Immature natural killer cell (primary cell): ENCODE measurements around the gene NUPR1. TPM values are rescaled to one million over a fixed set of nuclear protein-coding genes. Genes with fewer than 3 reads are reported as not detected.
"Not testable (repeated sequence)": the region's sequence is repeated elsewhere in the genome, so short reads cannot be mapped to it uniquely, and the experiment has no call there.

ENCODE experiments used
- DNase-seq, 3 donors: peaks; one replicate each; pipeline ENCODE4 v3.0.0; 2022; ENCODE audit warnings: mixed read lengths in 1 of 3
- H3K27ac Mint-ChIP-seq, 6 donors: one replicate each; pipeline ENCODE4 v1.8.0; 2020; ENCODE audit warnings: mixed read lengths in 6 of 6, mild to moderate bottlenecking in 5 of 6, inconsistent platforms in 4 of 6, moderate library complexity in 3 of 6
- H3K27me3 Mint-ChIP-seq, 3 donors: one replicate each; pipeline ENCODE4 v1.8.0; 2020 to 2021; ENCODE audit warnings: low read depth in 3 of 3, mild to moderate bottlenecking in 3 of 3, mixed read lengths in 3 of 3, moderate library complexity in 3 of 3, inconsistent platforms in 1 of 3
- H3K36me3 Mint-ChIP-seq, 3 donors: one replicate each; pipeline ENCODE4 v1.8.0; 2020; ENCODE audit warnings: mixed read lengths in 3 of 3, inconsistent platforms in 2 of 3, mild to moderate bottlenecking in 2 of 3
- H3K4me1 Mint-ChIP-seq, 2 donors: one replicate each; pipeline ENCODE4 v1.8.0; 2020; ENCODE audit warnings: inconsistent platforms in 2 of 2, mild to moderate bottlenecking in 2 of 2, mixed read lengths in 2 of 2, moderate library complexity in 1 of 2
- H3K4me3 Mint-ChIP-seq, 5 donors: one replicate each; pipeline ENCODE4 v1.8.0; 2020; ENCODE audit warnings: mild to moderate bottlenecking in 5 of 5, mixed read lengths in 5 of 5, inconsistent platforms in 3 of 5, moderate library complexity in 3 of 5
- H3K9me3 Mint-ChIP-seq, 6 donors: one replicate each; pipeline ENCODE4 v1.8.0; 2020; ENCODE audit warnings: mild to moderate bottlenecking in 6 of 6, mixed read lengths in 6 of 6, inconsistent platforms in 4 of 6, moderate library complexity in 3 of 6
- polyA plus RNA-seq, 3 donors: library from polyadenylated mRNA; unstranded; fragments of 300-500 nt; fragmentation: Illumina TruSeq; gene quantifications; one replicate each; pipeline ENCODE4 v1.2.3, GENCODE V29; 2021

Gene NUPR1
- polyA plus RNA-seq, 3 donors from 2014 or later, result not detected

DNA sequence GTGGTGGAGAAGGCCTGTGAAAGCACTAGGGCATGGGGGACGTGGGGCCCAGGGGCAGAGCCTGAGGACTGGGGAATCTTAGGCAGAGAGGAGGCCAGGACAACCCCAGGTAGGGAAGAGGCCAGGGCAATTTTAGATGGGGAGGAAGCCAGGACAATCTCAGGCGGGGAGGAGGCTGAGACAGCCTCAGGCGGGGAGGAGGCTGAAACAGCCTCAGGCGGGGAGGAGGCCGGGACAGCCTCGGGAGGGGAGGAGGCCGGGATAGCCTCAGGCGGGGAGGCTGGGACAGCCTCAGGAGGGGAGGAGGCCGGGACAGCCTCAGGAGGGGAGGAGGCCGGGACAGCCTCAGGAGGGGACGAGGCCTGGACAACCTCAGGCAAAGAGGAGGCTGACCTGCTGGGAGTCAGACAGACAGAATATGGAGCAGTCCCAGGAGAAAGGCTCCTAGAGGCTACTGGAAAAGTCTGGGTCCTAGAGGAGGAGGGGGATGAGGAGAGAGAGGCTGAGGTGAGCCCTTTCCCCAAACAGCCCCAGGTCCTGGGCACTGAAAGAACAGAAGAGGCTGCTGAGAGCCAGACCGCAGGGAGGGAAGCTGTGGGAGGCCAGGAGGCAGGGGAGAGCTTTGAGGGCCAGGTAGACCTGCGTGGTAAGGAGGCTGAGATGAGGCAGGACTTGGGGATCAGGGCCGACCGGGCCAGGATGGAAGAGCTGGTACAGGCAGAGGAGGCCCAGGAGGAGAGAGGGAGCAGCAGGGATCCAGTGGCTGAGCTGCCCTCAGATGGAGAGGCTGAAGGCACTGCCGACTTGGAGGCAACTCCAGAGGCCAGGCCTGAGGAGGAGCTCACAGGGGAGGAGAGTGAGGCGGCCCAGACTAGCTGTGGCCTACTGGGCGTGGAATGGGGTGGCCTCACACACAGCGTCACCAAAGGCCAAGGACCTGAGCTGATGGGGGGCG is 42.7 kb downstream of the NUPR1 start:
- peak overlapping the region; percentile 98 to 100 (median 99) for H3K27ac Mint-ChIP-seq

DNA sequence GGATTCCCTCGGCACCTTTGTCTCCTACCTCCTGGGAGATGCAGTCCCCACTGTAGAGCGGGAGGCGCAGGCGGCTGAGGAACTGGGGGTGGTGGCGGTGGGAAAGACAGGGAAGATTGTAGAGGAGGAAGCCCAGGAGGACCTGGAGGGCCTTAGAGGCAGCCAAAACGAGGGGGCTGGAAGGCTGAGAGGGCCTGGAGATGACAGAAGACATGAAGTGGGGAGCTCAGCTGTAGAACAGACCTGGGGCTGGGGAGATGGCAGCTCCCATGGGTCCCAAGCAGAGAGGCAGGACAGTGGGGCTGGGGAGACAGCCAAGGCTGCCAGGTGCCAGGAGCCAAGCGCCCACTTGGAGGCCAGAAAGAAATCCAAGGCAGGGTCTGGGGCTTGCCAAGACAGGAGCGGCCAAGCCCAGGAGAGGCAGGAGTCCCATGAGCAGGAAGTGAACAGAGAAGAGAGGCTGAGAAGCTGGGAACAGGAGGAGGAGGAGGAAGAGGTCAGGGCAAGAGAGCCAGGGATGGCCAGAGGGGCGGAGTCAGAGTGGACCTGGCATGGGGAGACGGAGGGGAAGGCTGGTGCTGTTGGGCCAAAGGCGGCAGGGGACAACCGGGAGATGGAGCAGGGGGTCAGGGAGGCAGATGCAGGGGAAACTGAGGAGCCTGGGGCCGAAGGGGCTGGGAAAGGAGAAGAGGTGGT is 43.5 kb downstream of the NUPR1 start:
- H3K27ac Mint-ChIP-seq, result peak overlapping the region; percentile 98 to 100 (median 99)
- no peaks in the 10 kb centered on the region for H3K9me3 Mint-ChIP-seq
- H3K27me3 Mint-ChIP-seq, result peaks cover 7 to 25% (median 21%) of the 10 kb centered on the region in 3 donors
- DNase-seq, result peak in 1 of 3 donors; percentile 18
- peak overlapping the region; percentile 91 to 98 (median 98) for H3K4me3 Mint-ChIP-seq
- peaks cover 12 to 25% (median 24%) of the 10 kb centered on the region in 3 donors for H3K36me3 Mint-ChIP-seq
- peaks cover 77 to 79% of the 10 kb centered on the region in 2 donors for H3K4me1 Mint-ChIP-seq

More for the DNA sequence above, 42.7 kb downstream of the NUPR1 start:
- H3K9me3 Mint-ChIP-seq, result no peaks in the 10 kb centered on the region
- H3K27me3 Mint-ChIP-seq, result peaks cover 7 to 24% (median 21%) of the 10 kb centered on the region in 3 donors
- peaks cover 12 to 25% (median 24%) of the 10 kb centered on the region in 3 donors for H3K36me3 Mint-ChIP-seq
- peaks cover 76 to 77% of the 10 kb centered on the region in 2 donors for H3K4me1 Mint-ChIP-seq
- DNase-seq, result no peak
- H3K4me3 Mint-ChIP-seq, result peak overlapping the region; percentile 91 to 98 (median 98)

DNA sequence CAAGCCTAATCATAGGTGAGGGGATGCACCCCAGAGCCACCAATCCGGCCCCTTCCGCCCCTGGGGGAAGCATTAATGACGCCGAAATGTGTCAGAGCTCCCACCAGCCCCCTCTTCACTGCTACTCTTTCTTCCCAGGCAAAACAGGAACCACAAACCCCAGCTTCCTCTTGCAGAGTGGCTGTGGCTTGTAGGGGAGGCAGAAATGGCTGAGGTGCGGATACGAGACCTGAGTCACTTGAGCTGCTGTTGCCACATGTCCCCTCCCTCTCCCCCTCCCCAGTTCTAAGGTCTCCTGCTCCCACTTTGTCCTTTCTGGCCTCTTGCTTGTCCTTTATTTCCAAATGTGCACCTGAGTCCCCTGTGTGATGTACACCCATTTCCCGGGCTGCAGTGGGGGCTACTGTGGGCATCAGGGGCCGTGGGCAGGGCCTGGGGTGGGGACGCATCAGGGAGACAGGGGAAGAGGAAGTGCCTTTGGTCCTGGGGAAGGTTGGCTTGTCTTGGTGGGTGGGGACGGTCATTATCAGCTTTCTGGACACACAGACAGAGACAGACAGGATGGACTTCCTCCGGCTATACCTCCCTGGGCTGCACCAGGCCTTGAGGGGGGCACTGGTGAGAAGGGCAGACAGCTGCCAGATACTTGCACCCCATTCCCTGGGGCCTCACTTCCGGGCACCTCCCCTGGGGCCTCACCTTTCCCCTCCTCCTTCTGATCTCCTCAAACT is 44.5 kb downstream of the NUPR1 start, which contains the start of gene APOBR:
TSS of gene APOBR (plus strand) at position 523 of the 731 bp plus-strand sequence. CDS start at position 562, 39 bp downstream.
- Mint-ChIP-seq H3K4me1 (peaks cover 77 to 81% of the 10 kb centered on the region in 2 donors), H3K27ac (peak within 1 kb of the TSS; percentile 98 to 100 (median 99)), H3K36me3 (peaks cover 12 to 24% (median 23%) of the 10 kb centered on the region in 3 donors), H3K27me3 (peaks cover 8 to 25% (median 21%) of the 10 kb centered on the region in 3 donors), H3K4me3 (peak within 1 kb of the TSS; percentile 91 to 98 (median 98)), H3K9me3 (no peaks in the 10 kb centered on the region)
- DNase-seq, result peak; percentile 96 to 97 (median 96)

DNA sequence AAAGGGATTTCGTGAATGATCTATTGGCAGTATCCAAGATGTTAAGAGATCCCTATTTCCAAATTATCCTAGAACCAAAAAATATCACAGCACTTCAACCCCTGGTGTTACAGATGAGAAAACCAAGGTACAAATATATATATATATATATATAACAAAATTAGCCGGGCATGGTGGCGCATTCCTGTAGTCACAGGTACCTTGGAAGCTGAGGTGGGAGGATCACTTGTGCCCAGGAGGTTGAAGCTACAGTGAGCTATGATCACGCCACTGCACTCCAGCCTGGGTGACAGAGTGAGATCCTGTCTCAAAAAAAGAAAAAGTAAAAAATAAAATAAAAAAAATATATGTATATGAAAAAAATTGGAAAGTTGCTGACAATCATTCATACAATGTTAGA is 46.3 kb downstream of the NUPR1 start:
- Mint-ChIP-seq H3K9me3 (no peaks in the 10 kb centered on the region), H3K27ac (peak overlapping the region; percentile 98 to 100 (median 100)), H3K4me1 (peaks cover 77 to 79% of the 10 kb centered on the region in 2 donors), H3K27me3 (peaks cover 8 to 25% (median 21%) of the 10 kb centered on the region in 3 donors), H3K36me3 (peaks cover 12 to 23% (median 22%) of the 10 kb centered on the region in 3 donors), H3K4me3 (peak overlapping the region; percentile 98 to 99 (median 98))
- no peak for DNase-seq

DNA sequence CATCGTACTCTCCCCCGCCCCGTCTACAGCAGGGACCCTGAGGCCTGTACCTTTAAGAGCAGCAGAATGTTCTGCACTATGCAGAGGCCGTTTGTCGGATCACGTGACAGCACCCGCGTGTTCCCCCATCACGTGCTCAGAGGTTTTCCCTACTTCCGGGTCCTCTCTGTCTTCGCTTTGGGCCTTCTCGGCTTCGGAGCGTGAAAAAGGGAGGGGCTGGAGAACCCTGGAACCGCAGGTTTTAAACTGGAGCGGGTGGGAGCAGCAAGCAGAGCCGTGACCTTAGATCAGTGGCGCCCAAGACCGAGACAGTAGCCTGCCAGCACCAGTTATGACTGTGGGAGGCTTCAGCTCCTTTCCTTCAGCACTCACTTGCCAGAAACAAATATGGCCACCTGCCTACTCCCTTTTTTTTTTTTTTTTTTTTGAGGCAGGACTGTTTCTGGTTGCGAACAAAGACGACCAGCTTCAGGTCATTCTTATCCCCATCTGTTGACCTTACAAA is 46.8 kb downstream of the NUPR1 start, which contains the start of gene CLN3:
TSS of gene CLN3 (minus strand) at position 105 of the 505 bp plus-strand sequence. CDS start 315 bp downstream, outside the sequence.
- Mint-ChIP-seq H3K27ac (peak within 1 kb of the TSS; percentile 98 to 100 (median 100)), H3K4me3 (peak within 1 kb of the TSS; percentile 98 to 99 (median 98)), H3K36me3 (peaks cover 7 to 23% (median 17%) of the 10 kb centered on the region in 3 donors), H3K27me3 (peaks cover 8 to 25% (median 21%) of the 10 kb centered on the region in 3 donors), H3K9me3 (no peaks in the 10 kb centered on the region), H3K4me1 (peaks cover 77 to 79% of the 10 kb centered on the region in 2 donors)
- peak; percentile 92 to 93 (median 93) for DNase-seq

DNA sequence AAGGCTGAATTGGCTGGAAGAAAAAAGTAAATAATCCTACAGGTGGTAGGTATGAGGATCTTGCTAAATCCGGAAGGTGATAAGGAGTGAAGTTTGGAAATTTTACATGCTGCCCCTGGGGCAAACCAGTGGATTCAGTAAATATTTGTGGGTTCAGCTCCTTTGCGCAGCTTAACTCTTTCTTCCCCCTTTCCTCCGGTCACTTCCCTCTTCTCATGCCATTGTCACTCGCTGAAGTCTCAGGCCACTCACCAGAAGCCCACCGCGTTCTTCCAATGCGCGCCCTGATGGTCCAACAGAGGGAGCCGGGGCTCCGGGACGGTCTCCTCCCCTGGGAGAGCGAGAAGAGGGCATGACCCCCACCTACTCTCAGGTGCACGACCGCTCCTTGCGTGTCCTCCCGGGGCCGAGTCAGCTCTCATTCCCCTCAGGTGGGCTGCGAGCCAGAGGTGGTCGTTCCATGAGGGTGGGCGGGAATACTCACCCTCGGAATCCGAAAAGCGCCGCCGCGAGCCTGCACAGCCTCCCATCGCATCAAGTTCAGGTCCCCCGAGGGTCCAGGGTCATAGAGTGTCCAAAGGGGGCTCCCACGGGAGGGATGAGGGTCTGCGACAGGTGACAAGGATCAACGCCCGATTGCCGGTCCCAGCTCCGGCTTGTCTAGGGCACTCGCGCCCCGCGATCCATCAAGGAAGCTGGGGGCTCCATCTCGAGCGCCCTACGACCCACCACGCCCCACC is 47.4 kb downstream of the NUPR1 start:
- Mint-ChIP-seq H3K4me3 (peak overlapping the region; percentile 98 to 99 (median 98)), H3K27me3 (peaks cover 8 to 23% (median 21%) of the 10 kb centered on the region in 3 donors), H3K4me1 (peaks cover 71 to 75% of the 10 kb centered on the region in 2 donors), H3K36me3 (peaks cover 4 to 19% (median 11%) of the 10 kb centered on the region in 3 donors), H3K27ac (peak overlapping the region; percentile 98 to 100 (median 100)), H3K9me3 (no peaks in the 10 kb centered on the region)
- DNase-seq, result peak in 2 of 3 donors; percentile 19 to 21

DNA sequence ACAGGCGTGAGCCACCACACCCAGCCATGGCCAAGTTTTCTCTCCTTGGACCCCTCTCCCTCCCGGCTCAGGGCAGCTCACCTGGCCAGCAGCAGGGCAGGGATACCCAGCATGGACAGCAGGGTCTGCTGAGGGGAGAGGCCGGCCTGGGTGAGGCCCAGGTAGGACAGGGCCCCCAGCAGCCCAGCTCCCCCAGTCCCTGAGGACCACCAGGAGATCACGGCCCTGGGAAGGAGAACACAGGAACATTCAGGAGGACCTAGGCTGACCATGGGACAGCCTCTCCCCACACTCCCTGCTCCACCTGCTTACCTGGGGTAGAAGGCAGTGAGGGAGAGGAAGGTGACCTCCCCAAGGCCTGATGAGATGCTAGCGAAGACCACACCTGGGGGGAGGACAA is 52.5 kb downstream of the NUPR1 start:
- H3K27ac Mint-ChIP-seq, result peak overlapping the region in 1 of 6 donors; percentile 59
- peaks cover under 1 to 3% (median 1%) of the 10 kb centered on the region in 3 donors for H3K27me3 Mint-ChIP-seq
- H3K9me3 Mint-ChIP-seq, result no peaks in the 10 kb centered on the region
- H3K4me3 Mint-ChIP-seq, result no peak overlapping the region
- DNase-seq, result no peak
- H3K36me3 Mint-ChIP-seq, result peaks cover 0 to 31% (median 0%) of the 10 kb centered on the region in 3 donors
- H3K4me1 Mint-ChIP-seq, result peaks cover 24 to 25% of the 10 kb centered on the region in 2 donors

DNA sequence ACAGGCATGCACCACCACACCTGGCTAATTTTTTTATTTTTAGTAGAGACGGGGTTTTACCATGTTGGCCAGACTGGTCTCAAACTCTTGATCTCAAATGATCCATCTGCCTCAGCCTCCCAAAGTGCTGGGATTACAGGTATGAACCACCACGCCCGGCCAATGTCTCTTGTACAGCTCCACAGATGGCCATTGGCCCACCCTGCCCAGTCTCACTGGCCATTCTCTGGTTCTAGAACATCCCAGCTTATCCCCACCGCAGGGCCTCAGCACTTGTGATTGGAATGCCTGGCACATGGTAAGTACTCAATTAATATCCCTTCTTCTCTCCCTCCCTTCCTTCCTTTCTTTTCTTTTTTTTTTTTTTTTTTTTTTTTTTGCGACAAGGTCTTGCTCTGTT is 55.4 kb downstream of the NUPR1 start:
- H3K4me1 Mint-ChIP-seq, H3K9me3 Mint-ChIP-seq, DNase-seq, H3K27me3 Mint-ChIP-seq, H3K4me3 Mint-ChIP-seq: not testable (repeated sequence)
- Mint-ChIP-seq H3K27ac (peak overlapping the region in 1 of 6 donors; percentile 68), H3K36me3 (peaks cover 0 to 26% (median 0%) of the 10 kb centered on the region in 3 donors)

Other genes starting within 250 kb of the NUPR1 start
- gene SBK1, start 246.4 kb downstream of the NUPR1 start, polyA plus RNA-seq, result 10 to 100 TPM in 1 of 3 donors, 1 to 10 TPM in 2; 5.1 to 14.2 (median 5.1) TPM
- gene NPIPB6, start 175.5 kb downstream of the NUPR1 start, polyA plus RNA-seq, result under 1 TPM in 2 of 3 donors, not detected in 1; 0.12 to 0.19 TPM
- 10 to 100 TPM in 2 of 3 donors, 1 to 10 TPM in 1; 9.7 to 31.1 (median 19.0) TPM for gene EIF3CL, start 135.1 kb downstream of the NUPR1 start, polyA plus RNA-seq
- gene NPIPB7, start 66.6 kb downstream of the NUPR1 start, polyA plus RNA-seq, result not detected
- 10 to 100 TPM; 18.8 to 52.2 (median 32.2) TPM for gene CLN3, start 46.9 kb downstream of the NUPR1 start, polyA plus RNA-seq
- 10 to 100 TPM in 1 of 3 donors, 1 to 10 TPM in 1, under 1 TPM in 1; 0.49 to 15.2 (median 2.6) TPM for gene APOBR, start 44.3 kb downstream of the NUPR1 start, polyA plus RNA-seq
- not detected for gene IL27, start 32.1 kb downstream of the NUPR1 start, polyA plus RNA-seq
- 10 to 100 TPM; 39.7 to 58.8 (median 40.8) TPM for gene SGF29, start 14.9 kb upstream of the NUPR1 start, polyA plus RNA-seq
- under 1 TPM in 1 of 3 donors, not detected in 2; 0.44 TPM for gene SULT1A2, start 58.1 kb upstream of the NUPR1 start, polyA plus RNA-seq
- gene SULT1A1, start 71.1 kb upstream of the NUPR1 start, polyA plus RNA-seq, result 1 to 10 TPM; 4.5 to 7.0 (median 6.5) TPM
- not detected for gene NPIPB8, start 99.1 kb upstream of the NUPR1 start, polyA plus RNA-seq
- gene EIF3C, start 172.5 kb upstream of the NUPR1 start, polyA plus RNA-seq, result 100 to 1,000 TPM; 159 to 311 (median 198) TPM
- not detected for gene NPIPB9, start 212.8 kb upstream of the NUPR1 start, polyA plus RNA-seq